CD14-positive monocyte (primary cell): ENCODE data around the gene SIN3A. TPM values are rescaled to one million over a fixed set of nuclear protein-coding genes. Genes with fewer than 3 reads are reported as not detected.

Experiments
- DNase-seq, 3 donors: peaks; one replicate each; pipeline ENCODE4 v3.0.0-alpha.2; 2011 to 2022
- H2AFZ ChIP-seq: 2 replicates; pipeline ENCODE4 v1.6.0; 2012; ENCODE audit warnings: mild to moderate bottlenecking, low read depth, low read length, inconsistent platforms; ENCODE audit not compliant: insufficient read depth, poor library complexity, severe bottlenecking
- H3K27ac ChIP-seq, 2 donors: 1 replicate in 1 of 2; 2 replicates in 1 of 2; pipeline ENCODE4 v1.5.1; 2012 to 2013; ENCODE audit warnings: low read length in 2 of 2, control low read depth in 1 of 2, inconsistent platforms in 1 of 2, low read depth in 1 of 2, mild to moderate bottlenecking in 1 of 2
- H3K27me3 ChIP-seq, 2 donors: one replicate each; pipeline versions ENCODE4 v1.6.0 to v1.6.1; 2011 to 2013; ENCODE audit warnings: low read length in 2 of 2; ENCODE audit not compliant: control insufficient read depth in 2 of 2, insufficient read depth in 2 of 2
- H3K36me3 ChIP-seq, 2 donors: replicated peaks in 1 of 2; 1 replicate in 1 of 2; 2 replicates in 1 of 2; pipeline versions ENCODE4 v1.5.1 to v1.6.1; 2012 to 2013; ENCODE audit warnings: low read length in 2 of 2, control low read depth in 1 of 2, inconsistent platforms in 1 of 2, mild to moderate bottlenecking in 1 of 2; ENCODE audit not compliant: insufficient read depth in 2 of 2, control insufficient read depth in 1 of 2
- H3K4me1 ChIP-seq, 2 donors: 1 replicate in 1 of 2; 2 replicates in 1 of 2; pipeline versions ENCODE4 v1.5.1 to v1.6.1; 2012 to 2013; ENCODE audit warnings: low read length in 2 of 2, control low read depth in 1 of 2, inconsistent platforms in 1 of 2, mild to moderate bottlenecking in 1 of 2, moderate library complexity in 1 of 2; ENCODE audit not compliant: insufficient read depth in 2 of 2, control insufficient read depth in 1 of 2
- H3K4me2 ChIP-seq: replicated peaks from 2 replicates; pipeline ENCODE3; 2012; ENCODE audit warnings: low read length, moderate library complexity, mild to moderate bottlenecking; ENCODE audit not compliant: poor library complexity, severe bottlenecking; ENCODE audit errors: extremely low read depth
- H3K4me3 ChIP-seq, 3 experiments: fragments of 200-600 bp in 1 of 3; sonication (generic) in 1 of 3; replicated peaks in 1 of 3; 1 replicate in 2 of 3; 2 replicates in 1 of 3; pipeline ENCODE4 v1.5.1; 2011 to 2013; ENCODE audit warnings: low read length in 3 of 3, mild to moderate bottlenecking in 3 of 3, control low read depth in 2 of 3, low read depth in 2 of 3, inconsistent platforms in 1 of 3, moderate library complexity in 1 of 3
- H3K79me2 ChIP-seq: 2 replicates; pipeline ENCODE4 v1.6.0; 2012; ENCODE audit warnings: mild to moderate bottlenecking, control low read depth, inconsistent platforms, low read length, moderate library complexity; ENCODE audit not compliant: insufficient read depth
- H3K9ac ChIP-seq: 2 replicates; pipeline ENCODE4 v1.6.0; 2017; ENCODE audit warnings: low read length, mild to moderate bottlenecking; ENCODE audit not compliant: insufficient read depth, poor library complexity, severe bottlenecking
- H3K9me3 ChIP-seq, 2 donors: replicated peaks in 1 of 2; 1 replicate in 1 of 2; 2 replicates in 1 of 2; pipeline versions ENCODE4 v1.5.1 to v1.6.1; 2012 to 2013; ENCODE audit warnings: low read length in 2 of 2, control low read depth in 1 of 2; ENCODE audit not compliant: control insufficient read depth in 1 of 2, insufficient read depth in 1 of 2
- H4K20me1 ChIP-seq: 2 replicates; pipeline ENCODE4 v1.6.0; 2012; ENCODE audit warnings: mild to moderate bottlenecking, low read length, control low read depth, moderate library complexity; ENCODE audit not compliant: insufficient read depth
- H3K27ac Mint-ChIP-seq, 7 donors: one replicate each; pipeline ENCODE4 v1.8.0; 2020; ENCODE audit warnings: mild to moderate bottlenecking in 7 of 7, mixed read lengths in 7 of 7, moderate library complexity in 6 of 7, inconsistent platforms in 2 of 7
- H3K27me3 Mint-ChIP-seq, 3 donors: one replicate each; pipeline ENCODE4 v1.8.0; 2021 to 2022; ENCODE audit warnings: low read depth in 3 of 3, mild to moderate bottlenecking in 3 of 3, mixed read lengths in 3 of 3, moderate library complexity in 3 of 3, inconsistent platforms in 1 of 3
- H3K36me3 Mint-ChIP-seq, 2 donors: one replicate each; pipeline ENCODE4 v1.8.0; 2020; ENCODE audit warnings: mixed read lengths in 2 of 2, inconsistent platforms in 1 of 2, mild to moderate bottlenecking in 1 of 2
- H3K4me1 Mint-ChIP-seq: one replicate; pipeline ENCODE4 v1.8.0; 2020; ENCODE audit warnings: mild to moderate bottlenecking, mixed read lengths
- H3K4me3 Mint-ChIP-seq, 2 donors: one replicate each; pipeline ENCODE4 v1.8.0; 2020; ENCODE audit warnings: mild to moderate bottlenecking in 2 of 2, mixed read lengths in 2 of 2, moderate library complexity in 1 of 2
- H3K9me3 Mint-ChIP-seq, 7 donors: one replicate each; pipeline ENCODE4 v1.8.0; 2020 to 2022; ENCODE audit warnings: mixed read lengths in 7 of 7, mild to moderate bottlenecking in 6 of 7, moderate library complexity in 6 of 7, inconsistent platforms in 2 of 7
- WGBS: methylation state at CpG from one replicate; pipeline ENCODE4 v1.1.5; 2013; ENCODE audit warnings: missing lambda C conversion rate; ENCODE audit not compliant: insufficient coverage; 5-methylcytosine and 5-hydroxymethylcytosine counted together
- intact Hi-C, 2 donors: fragments of 100-400 bp; cut with micrococcal nuclease; formaldehyde crosslinking; loops; one replicate each; pipeline versions ENCODE4 v1.15.0 to v1.15.1; 2023
- polyA plus RNA-seq, 3 donors: library from polyadenylated mRNA; depleted of rRNA in 1 of 3; unstranded in 2 of 3; stranded (reverse) in 1 of 3; fragments of 300-500 nt in 2 of 3; fragments of >200 nt in 1 of 3; fragmentation: Illumina TruSeq in 2 of 3; gene quantifications; 1 replicate in 2 of 3; 2 replicates in 1 of 3; pipeline ENCODE4 v1.2.3, GENCODE V29; 2012 to 2021
- TF ChIP-seq, protein P1 (sequence below): fragments of 200-600 bp; IDR thresholded peaks from one replicate; pipeline ENCODE4 v1.8.0; 2022; ENCODE audit warnings: antibody characterized with exemption, mild to moderate bottlenecking

SIN3A gene
- polyA plus RNA-seq, 3 donors, result 2.3 to 20.7 (median 7.9) TPM

DNA sequence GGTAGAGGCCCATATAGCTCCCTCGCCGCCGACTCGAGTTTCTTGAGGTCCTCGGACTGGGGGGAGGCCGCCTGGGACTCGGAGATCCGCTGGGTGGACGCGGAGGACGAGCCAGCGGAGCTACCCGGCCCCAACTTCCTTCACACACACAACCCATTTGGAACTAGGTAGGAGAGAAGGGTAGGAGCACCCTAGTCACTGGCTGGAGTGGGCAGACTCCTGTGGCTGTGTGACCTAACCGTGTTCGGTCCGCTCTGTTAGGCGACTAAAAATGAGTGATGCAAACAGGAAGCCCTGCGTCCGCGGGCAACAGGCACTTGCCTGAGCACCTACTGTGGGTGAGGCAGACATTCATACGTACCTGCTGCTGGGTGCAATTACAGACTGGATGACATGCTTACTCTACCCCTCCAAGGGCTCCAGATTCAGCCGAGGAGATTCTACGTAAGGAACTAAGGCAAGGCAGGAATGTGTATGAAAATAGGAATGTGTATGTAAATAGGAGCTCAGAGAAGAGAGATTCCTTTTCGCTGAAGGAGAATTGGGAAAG, 4.6 kb upstream of the SIN3A start:
- peaks cover 20% of the 10 kb centered on the region for H3K79me2 ChIP-seq
- no peaks in the 10 kb centered on the region for H3K36me3 ChIP-seq
- intact Hi-C loops, result loop anchor here (5.0 to 10.0 kb wide), 2 partner anchors 186 to 911 kb away; partner anchors contain the start of genes ARID3B (in 1 of the 2) and IMP3 (in 1 of the 2)
- peak overlapping the region; percentile 81 to 95 (median 88) for H3K4me3 ChIP-seq
- H3K4me1 Mint-ChIP-seq, result peaks cover 29% of the 10 kb centered on the region
- H3K27ac ChIP-seq, result peak overlapping the region; percentile 80 to 90
- DNase-seq, result peak; percentile 60 to 76 (median 62)
- peak overlapping the region; percentile 90 to 92 for H3K4me3 Mint-ChIP-seq
- TF ChIP-seq, protein P1, sequence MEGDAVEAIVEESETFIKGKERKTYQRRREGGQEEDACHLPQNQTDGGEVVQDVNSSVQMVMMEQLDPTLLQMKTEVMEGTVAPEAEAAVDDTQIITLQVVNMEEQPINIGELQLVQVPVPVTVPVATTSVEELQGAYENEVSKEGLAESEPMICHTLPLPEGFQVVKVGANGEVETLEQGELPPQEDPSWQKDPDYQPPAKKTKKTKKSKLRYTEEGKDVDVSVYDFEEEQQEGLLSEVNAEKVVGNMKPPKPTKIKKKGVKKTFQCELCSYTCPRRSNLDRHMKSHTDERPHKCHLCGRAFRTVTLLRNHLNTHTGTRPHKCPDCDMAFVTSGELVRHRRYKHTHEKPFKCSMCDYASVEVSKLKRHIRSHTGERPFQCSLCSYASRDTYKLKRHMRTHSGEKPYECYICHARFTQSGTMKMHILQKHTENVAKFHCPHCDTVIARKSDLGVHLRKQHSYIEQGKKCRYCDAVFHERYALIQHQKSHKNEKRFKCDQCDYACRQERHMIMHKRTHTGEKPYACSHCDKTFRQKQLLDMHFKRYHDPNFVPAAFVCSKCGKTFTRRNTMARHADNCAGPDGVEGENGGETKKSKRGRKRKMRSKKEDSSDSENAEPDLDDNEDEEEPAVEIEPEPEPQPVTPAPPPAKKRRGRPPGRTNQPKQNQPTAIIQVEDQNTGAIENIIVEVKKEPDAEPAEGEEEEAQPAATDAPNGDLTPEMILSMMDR, result no peak
- no peaks in the 10 kb centered on the region for H3K9me3 ChIP-seq
- no peaks in the 10 kb centered on the region for H3K27me3 ChIP-seq
- H3K9ac ChIP-seq, result peak overlapping the region; percentile 79
- no peaks in the 10 kb centered on the region for H3K36me3 Mint-ChIP-seq
- peaks cover 24 to 28% of the 10 kb centered on the region in 2 donors for H3K4me1 ChIP-seq
- peaks cover 4% of the 10 kb centered on the region for H4K20me1 ChIP-seq
- peak overlapping the region; percentile 88 to 95 (median 91) for H3K27ac Mint-ChIP-seq
- H3K9me3 Mint-ChIP-seq, result no peaks in the 10 kb centered on the region
- 11% methylated on average over 7 of the region's 24 CpGs for WGBS
- H3K4me2 ChIP-seq, result peak overlapping the region; percentile 96
- peaks cover 0 to 2% (median 1%) of the 10 kb centered on the region in 3 donors for H3K27me3 Mint-ChIP-seq
- H2AFZ ChIP-seq, result peak overlapping the region; percentile 91

DNA sequence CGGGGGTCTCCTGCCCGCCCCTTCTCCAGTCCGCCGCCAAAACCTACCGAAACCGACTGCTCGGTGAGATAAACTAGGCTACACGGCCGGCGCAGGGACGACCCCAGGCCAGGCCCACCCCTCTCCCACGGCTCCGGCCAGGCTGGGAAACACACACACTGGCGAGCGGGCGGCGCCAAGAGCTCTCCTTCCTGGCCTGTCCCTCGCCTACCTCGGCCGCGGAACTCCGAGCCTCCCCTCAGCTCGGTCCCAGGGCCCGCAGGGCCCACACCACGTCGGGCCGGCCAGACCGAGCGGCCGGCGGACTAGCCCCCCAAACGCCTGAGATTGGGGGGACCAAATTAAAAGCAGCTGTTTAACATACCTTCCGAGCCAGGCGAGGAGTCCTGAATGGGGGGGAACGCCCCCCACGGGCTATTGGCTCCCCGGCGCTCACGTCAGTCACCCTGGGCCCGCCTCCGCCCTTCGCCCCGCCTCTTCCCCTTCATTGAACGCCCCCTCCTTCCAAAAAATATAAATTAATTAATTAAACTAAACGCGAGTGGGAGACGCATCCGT, 4.0 kb upstream of the SIN3A start:
- Histone ChIP-seq H3K36me3 (no peaks in the 10 kb centered on the region), H2AFZ (peak overlapping the region; percentile 91), H3K79me2 (peaks cover 20% of the 10 kb centered on the region), H3K9me3 (no peaks in the 10 kb centered on the region), H3K4me1 (peaks cover 25 to 28% of the 10 kb centered on the region in 2 donors), H3K4me2 (peak overlapping the region; percentile 96), H3K9ac (peak overlapping the region; percentile 79), H3K4me3 (peak overlapping the region; percentile 81 to 95 (median 88)), H3K27ac (peak overlapping the region; percentile 80 to 90), H3K27me3 (no peaks in the 10 kb centered on the region), H4K20me1 (peaks cover 5% of the 10 kb centered on the region)
- intact Hi-C loops, result loop anchor here (5.0 to 10.0 kb wide), 2 partner anchors 187 to 911 kb away; partner anchors contain the start of genes ARID3B (in 1 of the 2) and IMP3 (in 1 of the 2)
- TF ChIP-seq, protein P1, result no peak
- Mint-ChIP-seq H3K27me3 (peaks cover 0 to 2% (median 1%) of the 10 kb centered on the region in 3 donors), H3K27ac (peak overlapping the region; percentile 88 to 95 (median 91)), H3K4me1 (peaks cover 30% of the 10 kb centered on the region), H3K36me3 (no peaks in the 10 kb centered on the region), H3K9me3 (no peaks in the 10 kb centered on the region), H3K4me3 (peak overlapping the region; percentile 90 to 92)
- WGBS, result under 1% methylated on average over 39 of the region's 48 CpGs
- DNase-seq, result peak; percentile 70 to 75 (median 72)
